Skeletal muscle satellite cell (primary cell): ENCODE results near the gene DTWD1. TPM values are rescaled to one million over a fixed set of nuclear protein-coding genes. Genes with fewer than 3 reads are reported as not detected.
"Not testable (repeated sequence)": the region's sequence is repeated elsewhere in the genome, so short reads cannot be mapped to it uniquely, and the experiment has no call there.

Experiments used
- H3K27me3 ChIP-seq: 2 replicates; pipeline ENCODE4 v1.7.0; 2013; ENCODE audit warnings: low read length; ENCODE audit not compliant: control insufficient read depth, insufficient read depth
- H3K36me3 ChIP-seq: 2 replicates; pipeline ENCODE4 v1.7.0; 2013; ENCODE audit warnings: mild to moderate bottlenecking, control low read depth, low read length; ENCODE audit not compliant: insufficient read depth
- H3K4me1 ChIP-seq: 2 replicates; pipeline ENCODE4 v1.7.0; 2013; ENCODE audit warnings: low read length; ENCODE audit not compliant: control insufficient read depth, insufficient read depth
- H3K4me2 ChIP-seq: 2 replicates; pipeline ENCODE4 v1.7.0; 2013; ENCODE audit warnings: mild to moderate bottlenecking, low read length
- H3K4me3 ChIP-seq: 2 replicates; pipeline ENCODE4 v1.7.0; 2013; ENCODE audit warnings: low read length
- H3K9ac ChIP-seq: 2 replicates; pipeline ENCODE4 v1.7.0; 2013; ENCODE audit warnings: mild to moderate bottlenecking, low read depth, low read length, moderate library complexity
- H3K9me3 ChIP-seq: replicated peaks from 2 replicates; pipeline ENCODE4 v1.7.0; 2013; ENCODE audit warnings: mild to moderate bottlenecking, control low read depth, low read length
- total RNA-seq: library from RNA; depleted of rRNA; stranded (reverse); fragments of >200 nt; gene quantifications from 2 replicates; pipeline ENCODE4 v1.2.3, GENCODE V29; 2012; rRNA removed

DTWD1 gene, protein sequence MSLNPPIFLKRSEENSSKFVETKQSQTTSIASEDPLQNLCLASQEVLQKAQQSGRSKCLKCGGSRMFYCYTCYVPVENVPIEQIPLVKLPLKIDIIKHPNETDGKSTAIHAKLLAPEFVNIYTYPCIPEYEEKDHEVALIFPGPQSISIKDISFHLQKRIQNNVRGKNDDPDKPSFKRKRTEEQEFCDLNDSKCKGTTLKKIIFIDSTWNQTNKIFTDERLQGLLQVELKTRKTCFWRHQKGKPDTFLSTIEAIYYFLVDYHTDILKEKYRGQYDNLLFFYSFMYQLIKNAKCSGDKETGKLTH
- 21.3 and 24.5 TPM in 2 replicates for total RNA-seq

DNA sequence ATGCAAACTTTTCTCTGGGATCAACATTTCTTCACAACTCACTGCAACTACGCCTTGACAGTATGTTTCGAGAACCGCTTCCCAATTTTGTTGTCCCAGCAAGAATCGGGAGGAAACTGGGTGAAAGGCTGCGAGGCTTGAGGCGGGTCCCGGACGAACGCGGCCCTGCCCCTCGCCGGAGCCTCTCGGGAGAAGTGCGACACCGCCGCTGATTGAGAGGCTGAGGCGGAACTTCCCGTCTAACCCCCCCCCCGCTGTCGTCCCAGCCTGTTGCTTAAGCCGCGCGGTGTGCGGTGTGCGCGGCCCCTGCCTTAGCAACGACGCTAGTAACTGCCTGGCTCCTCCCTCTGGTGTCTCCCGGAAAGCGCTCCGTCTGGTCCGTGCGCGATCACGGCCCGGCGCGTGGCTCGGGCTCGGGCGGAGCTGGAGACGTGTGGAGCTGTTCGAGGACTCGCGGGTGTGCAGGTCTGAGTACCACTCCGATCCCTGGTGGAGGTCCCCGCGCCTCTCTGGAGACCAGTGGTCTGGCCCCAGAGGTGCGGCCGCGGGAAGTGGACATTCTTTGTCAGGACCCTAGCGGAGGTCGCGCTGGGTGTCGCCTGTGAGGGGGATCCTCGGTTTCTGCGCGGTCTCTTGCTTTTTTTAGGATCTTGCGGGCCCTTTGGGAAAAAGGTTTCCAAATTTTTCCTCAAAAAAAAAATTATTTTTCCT lies at the start of gene DTWD1, which contains the start of gene FAM227B:
Gene DTWD1 (plus strand): TSS at position 391 of the 711 bp plus-strand sequence. CDS start 4,120 bp downstream, outside the sequence.
Gene FAM227B (minus strand): TSS at position 161 of the 711 bp plus-strand sequence. CDS start 5,647 bp downstream, outside the sequence.
- Histone ChIP-seq H3K27me3 (no peaks in the 10 kb centered on the region), H3K4me3 (peak within 1 kb of the TSS; percentile 94), H3K9me3 (peaks cover 4% of the 10 kb centered on the region), H3K4me2 (peak within 1 kb of the TSS; percentile 92), H3K36me3 (peaks cover 7% of the 10 kb centered on the region), H3K9ac (peak within 1 kb of the TSS; percentile 97), H3K4me1 (peaks cover 35% of the 10 kb centered on the region)

DNA sequence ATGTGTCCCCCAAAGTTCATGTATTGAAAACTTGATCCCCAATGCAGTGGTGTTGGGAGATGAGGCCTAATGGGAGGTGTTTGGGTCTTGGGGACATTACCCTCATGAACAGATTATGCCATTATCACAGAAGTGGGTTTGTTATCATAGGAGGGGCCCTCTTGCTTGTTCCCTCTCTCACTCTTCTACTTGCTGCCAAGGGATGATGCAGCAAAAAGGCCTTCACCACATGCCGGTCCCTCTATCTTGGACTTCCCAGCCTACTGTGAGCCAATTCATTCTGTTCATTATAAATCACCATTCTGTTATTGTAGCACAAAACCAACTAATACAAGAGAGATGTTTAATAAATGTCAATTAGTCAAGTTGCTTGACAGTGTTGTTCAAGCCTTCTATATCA lies 47.4 kb upstream of the DTWD1 start:
- H3K4me2 ChIP-seq: no peak overlapping the region
- H3K36me3 ChIP-seq: no peaks in the 10 kb centered on the region
- no peaks in the 10 kb centered on the region for H3K9me3 ChIP-seq
- no peak overlapping the region for H3K9ac ChIP-seq
- H3K4me1 ChIP-seq: no peaks in the 10 kb centered on the region
- H3K4me3 ChIP-seq: no peak overlapping the region
- no peaks in the 10 kb centered on the region for H3K27me3 ChIP-seq

DNA sequence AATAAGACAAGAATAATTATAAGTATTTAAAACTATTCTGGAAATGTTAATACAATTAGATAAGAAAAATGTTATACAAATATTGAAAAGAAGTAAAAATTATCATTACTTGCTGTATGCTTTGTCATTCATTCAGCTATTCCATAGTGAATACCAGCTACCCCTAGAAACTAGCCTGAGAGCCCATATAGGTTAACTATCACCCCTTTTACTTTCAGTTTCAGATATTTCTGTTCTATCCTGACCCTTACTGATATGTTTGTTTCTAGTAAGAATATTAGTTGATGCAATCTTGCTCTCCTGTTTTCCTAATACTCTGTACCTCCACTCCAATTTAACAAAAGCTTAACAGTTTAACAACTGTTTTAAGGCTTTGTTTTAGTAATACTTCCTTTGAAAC lies 31.8 kb upstream of the DTWD1 start:
- Histone ChIP-seq H3K27me3 (no peaks in the 10 kb centered on the region), H3K9ac (no peak overlapping the region), H3K4me2 (no peak overlapping the region), H3K4me1 (no peaks in the 10 kb centered on the region), H3K4me3 (no peak overlapping the region), H3K36me3 (no peaks in the 10 kb centered on the region), H3K9me3 (no peaks in the 10 kb centered on the region)

DNA sequence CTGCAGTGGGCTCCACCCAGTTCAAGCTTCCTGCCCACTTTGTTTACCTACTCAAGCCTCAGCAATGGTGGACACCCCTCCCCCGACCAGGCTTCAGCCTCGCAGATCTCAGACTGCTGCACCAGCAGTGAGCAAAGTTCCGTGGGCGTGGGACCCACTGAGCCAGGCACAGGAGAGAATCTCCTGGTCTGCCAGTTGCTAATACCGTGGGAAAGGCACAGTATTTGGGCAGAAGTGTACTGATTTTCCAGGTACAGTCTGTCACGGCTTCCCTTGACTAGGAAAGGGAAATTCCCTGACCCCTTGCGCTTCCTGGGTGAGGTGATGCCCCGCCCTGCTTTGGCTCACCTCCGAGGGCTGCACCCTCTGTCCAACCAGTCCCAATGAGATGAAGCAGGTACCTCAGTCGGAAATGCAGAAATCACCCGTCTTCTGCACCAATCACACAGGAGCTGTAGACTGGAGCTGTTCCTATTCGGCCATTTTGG lies 28.0 kb upstream of the DTWD1 start:
- not testable (repeated sequence) for H3K4me2 ChIP-seq, H3K36me3 ChIP-seq, H3K4me1 ChIP-seq, H3K4me3 ChIP-seq, H3K9me3 ChIP-seq, H3K27me3 ChIP-seq, H3K9ac ChIP-seq

DNA sequence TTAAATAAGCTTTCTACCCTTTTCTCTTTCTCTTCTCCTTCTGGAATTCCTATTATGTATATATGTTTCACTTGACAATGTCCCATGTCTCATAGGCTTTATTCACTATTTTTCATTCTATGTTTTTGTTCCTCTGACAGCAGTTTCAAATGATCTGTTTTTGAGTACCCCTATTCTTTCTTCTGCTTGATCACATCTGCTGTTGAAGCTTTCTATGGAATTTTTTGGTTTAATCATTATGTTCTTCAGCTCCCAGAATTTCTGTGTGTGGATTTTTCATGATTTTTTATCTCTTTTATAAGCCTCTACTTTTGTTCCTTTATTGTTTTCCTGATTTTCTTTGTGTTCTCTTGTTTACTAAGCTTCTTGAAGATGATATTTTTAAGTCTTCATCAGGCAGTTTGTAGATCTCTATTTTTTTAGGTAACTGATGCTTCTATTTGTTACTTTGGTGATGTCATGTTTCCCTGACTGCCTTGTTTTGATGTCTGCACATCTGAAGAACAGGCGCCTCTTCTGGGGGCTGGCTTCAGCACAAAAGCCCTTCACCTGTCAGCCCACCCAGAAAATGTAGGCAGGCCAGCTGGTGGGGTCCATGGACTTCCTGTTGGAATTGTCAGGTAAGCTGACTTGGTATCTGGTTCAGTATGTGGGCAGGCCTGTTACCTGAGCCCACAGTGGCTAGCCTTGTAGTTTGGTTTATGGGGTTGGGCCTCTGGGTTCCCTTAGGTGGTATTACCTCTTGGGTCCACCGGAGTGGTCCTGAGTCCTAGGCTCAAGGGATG lies 16.0 kb upstream of the DTWD1 start:
- H3K4me2 ChIP-seq: no peak overlapping the region
- no peak overlapping the region for H3K9ac ChIP-seq
- H3K4me3 ChIP-seq: no peak overlapping the region
- H3K27me3 ChIP-seq: no peaks in the 10 kb centered on the region
- H3K9me3 ChIP-seq: no peaks in the 10 kb centered on the region
- no peaks in the 10 kb centered on the region for H3K36me3 ChIP-seq
- H3K4me1 ChIP-seq: no peaks in the 10 kb centered on the region

DNA sequence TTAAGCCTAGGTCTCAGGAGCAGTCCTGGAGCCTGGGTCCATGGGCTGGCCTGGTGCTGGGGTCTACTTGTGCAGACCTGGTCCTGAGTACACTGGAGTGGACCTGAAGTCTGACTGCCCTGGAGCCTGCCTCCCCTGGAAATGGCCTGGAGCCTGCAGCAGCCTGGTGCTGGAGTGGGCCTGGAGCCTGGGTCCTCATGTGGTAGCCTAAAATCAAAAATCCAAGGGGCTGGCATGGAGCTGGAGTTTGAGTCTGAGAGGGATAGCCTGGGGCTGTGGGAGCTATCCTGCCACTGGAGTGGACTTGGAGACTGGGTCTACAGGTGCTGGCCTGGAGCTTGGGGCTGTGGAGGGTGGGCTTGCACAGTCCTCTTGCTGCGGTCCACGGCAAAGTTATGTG lies 15.3 kb upstream of the DTWD1 start:
- no peaks in the 10 kb centered on the region for H3K4me1 ChIP-seq
- H3K4me2 ChIP-seq: no peak overlapping the region
- no peaks in the 10 kb centered on the region for H3K9me3 ChIP-seq
- no peaks in the 10 kb centered on the region for H3K36me3 ChIP-seq
- no peak overlapping the region for H3K9ac ChIP-seq
- H3K4me3 ChIP-seq: no peak overlapping the region
- no peaks in the 10 kb centered on the region for H3K27me3 ChIP-seq

DNA sequence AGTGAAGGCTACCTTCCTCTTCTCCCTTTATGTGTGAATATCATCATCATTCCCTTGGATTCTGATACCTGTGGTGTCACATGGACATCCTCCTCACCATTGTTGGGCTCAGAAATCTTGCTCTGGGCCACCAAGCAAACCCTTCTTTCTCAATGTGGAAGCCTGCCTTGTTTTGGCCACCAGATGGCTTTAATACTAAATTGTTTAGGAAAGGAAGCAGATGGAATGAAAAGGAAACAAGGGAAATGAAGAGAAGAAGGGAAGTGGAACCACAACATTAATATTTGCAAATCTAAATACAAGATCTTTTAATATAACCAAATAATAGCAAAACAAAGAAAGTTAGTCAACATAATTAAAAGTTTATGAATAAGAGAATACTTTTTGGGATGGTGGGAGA lies 14.3 kb upstream of the DTWD1 start:
- Histone ChIP-seq H3K4me3 (no peak overlapping the region), H3K9ac (no peak overlapping the region), H3K27me3 (no peaks in the 10 kb centered on the region), H3K36me3 (no peaks in the 10 kb centered on the region), H3K4me1 (no peaks in the 10 kb centered on the region), H3K9me3 (no peaks in the 10 kb centered on the region), H3K4me2 (no peak overlapping the region)

DNA sequence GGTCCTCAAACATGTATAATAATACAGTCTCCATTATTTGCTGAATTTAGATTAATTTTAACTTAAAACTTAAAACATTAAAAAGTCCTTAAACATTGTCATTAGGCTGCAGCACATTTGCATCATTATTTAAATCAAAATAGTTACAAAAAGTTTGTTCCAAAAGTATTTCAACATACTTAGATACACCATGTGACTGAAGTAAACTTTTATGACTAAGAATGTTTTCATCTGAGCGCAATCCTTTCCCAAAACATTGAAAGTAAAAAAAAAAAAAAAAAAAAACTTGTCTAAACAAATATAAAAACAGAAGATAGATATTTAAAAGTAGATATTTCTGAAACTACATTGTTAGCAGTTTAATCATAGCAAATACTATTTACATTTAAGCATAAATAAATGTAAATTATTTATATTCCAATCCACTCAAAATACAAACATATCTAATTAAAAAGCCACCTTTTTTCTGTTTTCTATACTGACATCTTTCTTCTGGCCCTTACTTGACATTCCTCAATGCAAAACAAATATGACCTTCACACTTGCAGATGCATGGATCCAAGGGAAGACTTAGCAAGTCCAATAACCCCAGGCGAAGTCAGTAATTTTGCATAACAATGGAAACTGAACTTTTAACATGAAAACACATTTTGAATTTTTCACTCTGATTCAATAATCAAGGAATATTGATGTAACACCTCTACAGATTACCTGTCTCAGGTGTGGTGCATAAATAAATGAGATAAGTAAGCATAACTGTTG lies 10.5 kb upstream of the DTWD1 start:
- H3K4me2 ChIP-seq: no peak overlapping the region
- no peak overlapping the region for H3K4me3 ChIP-seq
- H3K27me3 ChIP-seq: no peaks in the 10 kb centered on the region

DNA sequence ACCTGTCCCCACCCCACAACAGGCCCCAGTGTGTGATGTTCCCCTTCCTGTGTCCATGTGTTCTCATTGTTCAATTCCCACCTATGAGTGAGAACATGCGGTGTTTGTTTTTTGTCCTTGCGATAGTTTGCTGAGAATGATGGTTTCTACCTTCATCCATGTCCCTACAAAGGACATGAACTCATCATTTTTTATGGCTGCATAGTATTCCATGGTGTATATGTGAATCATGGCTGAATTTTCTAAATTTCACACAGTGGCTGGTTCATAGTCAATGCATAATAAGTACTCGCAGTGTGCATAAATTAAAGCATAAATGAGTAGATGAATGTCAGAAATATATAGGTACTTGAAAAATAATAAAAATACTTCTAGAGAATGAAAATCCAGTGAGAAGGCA lies 8.6 kb upstream of the DTWD1 start:
- not testable (repeated sequence) for H3K9me3 ChIP-seq, H3K27me3 ChIP-seq, H3K36me3 ChIP-seq, H3K4me2 ChIP-seq, H3K9ac ChIP-seq, H3K4me3 ChIP-seq, H3K4me1 ChIP-seq

More for the DNA sequence above, 10.5 kb upstream of the DTWD1 start:
- Histone ChIP-seq H3K9me3 (no peaks in the 10 kb centered on the region), H3K36me3 (no peaks in the 10 kb centered on the region), H3K4me1 (no peaks in the 10 kb centered on the region), H3K9ac (no peak overlapping the region)

DNA sequence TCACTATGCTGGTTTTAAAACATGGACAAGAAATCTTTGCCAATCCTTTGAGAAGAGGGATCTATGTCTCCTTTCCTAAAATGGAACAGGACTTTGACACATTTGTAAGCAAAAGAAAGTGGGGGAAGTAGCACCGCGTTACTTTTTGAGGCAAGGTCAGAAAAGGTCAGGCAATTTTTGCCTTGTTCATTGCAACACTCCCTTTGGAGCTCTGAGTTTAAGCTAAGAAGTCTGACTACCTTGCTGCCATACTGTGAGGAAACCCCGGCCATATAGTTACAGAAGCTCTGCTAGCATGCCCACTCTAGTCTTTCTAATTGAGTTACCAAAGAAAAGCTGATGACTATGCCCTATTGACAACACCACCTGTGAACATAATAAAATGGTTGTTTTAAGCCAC lies 1.6 kb upstream of the DTWD1 start:
- Histone ChIP-seq H3K27me3 (no peaks in the 10 kb centered on the region), H3K9ac (no peak overlapping the region), H3K4me2 (peak overlapping the region; percentile 82), H3K4me3 (no peak overlapping the region), H3K36me3 (no peaks in the 10 kb centered on the region), H3K9me3 (no peaks in the 10 kb centered on the region), H3K4me1 (peaks cover 32% of the 10 kb centered on the region)

DNA sequence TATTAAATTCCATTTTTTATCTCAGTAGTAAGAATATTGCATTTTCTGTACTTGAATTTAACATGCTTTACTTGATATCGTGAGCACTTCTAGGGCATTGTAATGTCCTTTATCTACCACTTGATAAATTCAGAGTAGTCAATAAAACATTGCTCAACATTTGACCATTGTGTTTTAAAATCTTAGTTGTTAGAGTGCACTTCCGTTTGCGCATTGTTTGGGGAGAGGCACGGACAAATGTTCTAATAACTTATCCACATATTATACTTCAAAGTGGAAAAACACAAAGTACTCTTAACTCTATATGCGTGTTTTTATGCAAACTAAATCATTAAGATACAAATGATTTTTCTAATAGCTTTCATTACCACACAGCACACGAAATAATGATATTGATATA lies 649 bp upstream of the DTWD1 start:
- peaks cover 35% of the 10 kb centered on the region for H3K4me1 ChIP-seq
- H3K4me3 ChIP-seq: peak overlapping the region; percentile 94

More for the DNA sequence above, 649 bp upstream of the DTWD1 start:
- Histone ChIP-seq H3K9ac (peak overlapping the region; percentile 97), H3K27me3 (no peaks in the 10 kb centered on the region), H3K4me2 (peak overlapping the region; percentile 82), H3K36me3 (peaks cover under 1% of the 10 kb centered on the region), H3K9me3 (no peaks in the 10 kb centered on the region)
